ENCODE results near the gene TMEM128. TPM values are rescaled to one million over a fixed set of nuclear protein-coding genes. Genes with fewer than 3 reads are reported as not detected.

Gene TMEM128, protein sequence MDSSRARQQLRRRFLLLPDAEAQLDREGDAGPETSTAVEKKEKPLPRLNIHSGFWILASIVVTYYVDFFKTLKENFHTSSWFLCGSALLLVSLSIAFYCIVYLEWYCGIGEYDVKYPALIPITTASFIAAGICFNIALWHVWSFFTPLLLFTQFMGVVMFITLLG
- 10 to 100 TPM; 24.4 to 27.4 TPM for total RNA-seq

DNA sequence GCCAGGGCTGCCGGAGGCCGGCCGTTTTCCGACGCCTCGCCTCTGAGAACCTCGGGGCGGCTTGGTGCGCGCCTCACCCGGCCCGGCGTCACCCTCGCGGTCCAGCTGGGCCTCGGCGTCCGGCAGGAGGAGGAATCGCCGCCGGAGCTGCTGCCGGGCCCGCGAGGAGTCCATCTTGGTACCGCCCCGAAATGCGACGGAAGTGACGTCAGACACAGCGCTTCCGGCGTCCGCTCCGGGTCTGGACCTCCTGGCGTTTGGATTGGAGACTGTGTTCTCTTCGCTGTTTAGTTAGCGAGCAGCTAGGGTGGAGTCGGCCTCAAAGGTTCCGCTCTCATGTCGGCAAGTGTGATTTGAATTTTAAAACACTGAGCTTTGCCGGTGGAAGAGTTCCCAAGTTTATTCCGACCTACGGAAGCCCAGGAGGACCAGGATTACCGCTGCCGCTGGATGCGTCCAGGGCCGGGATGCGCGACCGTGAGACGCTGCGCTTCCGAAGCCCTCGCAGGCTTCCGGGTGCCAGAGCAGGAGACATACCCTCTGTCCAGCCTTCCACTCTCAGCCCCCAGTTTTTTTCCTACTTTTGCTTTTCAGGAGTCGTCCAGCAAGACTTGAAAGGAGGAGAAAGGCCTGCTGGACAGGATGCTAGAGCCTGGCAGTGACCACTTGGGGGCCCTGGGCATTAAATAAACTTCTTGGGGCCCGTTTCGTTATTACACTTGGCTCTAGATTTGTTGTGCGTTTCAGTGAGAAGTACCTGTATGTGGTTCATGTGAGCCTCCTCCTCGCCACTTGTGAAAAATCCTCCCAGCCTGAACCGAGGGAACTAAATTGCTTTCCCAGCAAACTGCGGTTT lies at the start of gene TMEM128:
TSS of gene TMEM128 (minus strand) at position 195 of the 856 bp plus-strand sequence. CDS start at position 174, 21 bp downstream.
- peaks cover 11 to 19% of the 10 kb centered on the region in 2 donors for H3K4me1 ChIP-seq (ENCODE audit: control insufficient read depth in 1 of 2, low read depth in 2 of 2)
- peak; percentile 98 for ATAC-seq (ENCODE audit: insufficient number of reproducible peaks, low FRiP score, low read depth)
- peak within 1 kb of the TSS; percentile 94 to 98 for H3K27ac ChIP-seq
- peaks cover 11% of the 10 kb centered on the region for H3K36me3 ChIP-seq
- no peaks in the 10 kb centered on the region for H3K27me3 ChIP-seq (replicated peaks; ENCODE audit: insufficient read depth)
- peak; percentile 70 for DNase-seq (ENCODE audit: low spot score)
- no peaks in the 10 kb centered on the region for H3K9me3 ChIP-seq
- TF ChIP-seq, protein P1, sequence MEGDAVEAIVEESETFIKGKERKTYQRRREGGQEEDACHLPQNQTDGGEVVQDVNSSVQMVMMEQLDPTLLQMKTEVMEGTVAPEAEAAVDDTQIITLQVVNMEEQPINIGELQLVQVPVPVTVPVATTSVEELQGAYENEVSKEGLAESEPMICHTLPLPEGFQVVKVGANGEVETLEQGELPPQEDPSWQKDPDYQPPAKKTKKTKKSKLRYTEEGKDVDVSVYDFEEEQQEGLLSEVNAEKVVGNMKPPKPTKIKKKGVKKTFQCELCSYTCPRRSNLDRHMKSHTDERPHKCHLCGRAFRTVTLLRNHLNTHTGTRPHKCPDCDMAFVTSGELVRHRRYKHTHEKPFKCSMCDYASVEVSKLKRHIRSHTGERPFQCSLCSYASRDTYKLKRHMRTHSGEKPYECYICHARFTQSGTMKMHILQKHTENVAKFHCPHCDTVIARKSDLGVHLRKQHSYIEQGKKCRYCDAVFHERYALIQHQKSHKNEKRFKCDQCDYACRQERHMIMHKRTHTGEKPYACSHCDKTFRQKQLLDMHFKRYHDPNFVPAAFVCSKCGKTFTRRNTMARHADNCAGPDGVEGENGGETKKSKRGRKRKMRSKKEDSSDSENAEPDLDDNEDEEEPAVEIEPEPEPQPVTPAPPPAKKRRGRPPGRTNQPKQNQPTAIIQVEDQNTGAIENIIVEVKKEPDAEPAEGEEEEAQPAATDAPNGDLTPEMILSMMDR (IDR thresholded peaks at IDR 0.05) = peak; percentile 31
- H3K4me3 ChIP-seq = peak within 1 kb of the TSS; percentile 91

DNA sequence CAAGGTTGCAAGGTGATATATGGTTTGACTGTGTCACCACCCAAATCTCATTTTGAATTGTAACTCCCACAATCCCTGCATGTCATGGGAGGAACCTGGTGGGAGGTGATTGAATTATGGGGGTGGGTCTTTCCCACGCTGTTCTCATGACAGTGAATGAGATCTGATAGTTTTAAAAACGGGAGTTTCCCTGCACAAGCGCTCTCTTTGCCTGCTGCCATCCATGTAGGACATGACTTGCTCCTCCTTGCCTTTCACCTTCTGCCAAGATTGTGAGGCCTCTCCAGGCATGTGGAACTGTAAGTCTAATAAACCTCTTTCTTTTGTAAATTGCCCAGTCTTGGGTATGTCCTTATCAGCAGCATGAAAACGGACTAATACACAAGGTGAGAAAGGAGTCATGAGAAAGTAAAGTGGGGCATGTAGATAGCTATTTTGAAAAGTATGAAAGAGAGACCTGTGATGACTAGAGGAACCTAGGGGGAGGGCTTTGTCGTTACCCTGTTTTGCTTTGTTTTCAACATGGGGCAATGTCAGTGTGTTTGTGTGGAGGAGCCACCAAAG lies 48.3 kb upstream of the TMEM128 start:
- H3K9me3 ChIP-seq = no peaks in the 10 kb centered on the region
- no peak overlapping the region for H3K27ac ChIP-seq
- peaks cover 2 to 4% of the 10 kb centered on the region in 2 donors for H3K4me1 ChIP-seq (ENCODE audit: control insufficient read depth in 1 of 2, low read depth in 2 of 2)
- TF ChIP-seq, protein P1 (IDR thresholded peaks at IDR 0.05) = no peak
- H3K4me3 ChIP-seq = no peak overlapping the region
- DNase-seq (ENCODE audit: low spot score) (no peak), ATAC-seq (ENCODE audit: insufficient number of reproducible peaks, low FRiP score, low read depth) (no peak)
- no peaks in the 10 kb centered on the region for H3K27me3 ChIP-seq (replicated peaks; ENCODE audit: insufficient read depth)
- H3K36me3 ChIP-seq = no peaks in the 10 kb centered on the region

DNA sequence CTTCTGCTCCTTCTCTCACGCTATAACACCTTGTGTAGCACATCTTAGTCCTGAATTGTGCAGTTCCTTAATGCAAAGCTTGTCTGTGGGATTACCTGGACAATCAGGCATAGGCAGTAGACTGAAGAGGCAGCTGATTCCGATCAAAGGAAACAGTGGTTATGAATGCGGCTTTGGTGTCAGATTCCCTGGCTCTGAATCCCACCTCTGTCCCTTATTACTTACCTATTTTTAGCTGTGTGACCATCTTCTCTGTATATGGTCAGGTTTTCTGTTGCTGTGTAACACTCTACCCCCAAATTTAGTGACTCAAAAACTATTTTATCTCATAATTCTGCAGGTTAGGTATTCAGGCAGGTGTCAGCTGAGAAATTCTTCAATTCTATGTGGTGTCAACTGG lies 45.3 kb upstream of the TMEM128 start:
- H3K36me3 ChIP-seq = no peaks in the 10 kb centered on the region
- H3K9me3 ChIP-seq = no peaks in the 10 kb centered on the region
- DNase-seq (ENCODE audit: low spot score) (no peak), ATAC-seq (ENCODE audit: insufficient number of reproducible peaks, low FRiP score, low read depth) (no peak)
- H3K27ac ChIP-seq = no peak overlapping the region
- no peak overlapping the region for H3K4me3 ChIP-seq
- H3K27me3 ChIP-seq (replicated peaks; ENCODE audit: insufficient read depth) = no peaks in the 10 kb centered on the region
- peaks cover 17 to 22% of the 10 kb centered on the region in 2 donors for H3K4me1 ChIP-seq (ENCODE audit: control insufficient read depth in 1 of 2, low read depth in 2 of 2)
- TF ChIP-seq, protein P1 (IDR thresholded peaks at IDR 0.05) = no peak

DNA sequence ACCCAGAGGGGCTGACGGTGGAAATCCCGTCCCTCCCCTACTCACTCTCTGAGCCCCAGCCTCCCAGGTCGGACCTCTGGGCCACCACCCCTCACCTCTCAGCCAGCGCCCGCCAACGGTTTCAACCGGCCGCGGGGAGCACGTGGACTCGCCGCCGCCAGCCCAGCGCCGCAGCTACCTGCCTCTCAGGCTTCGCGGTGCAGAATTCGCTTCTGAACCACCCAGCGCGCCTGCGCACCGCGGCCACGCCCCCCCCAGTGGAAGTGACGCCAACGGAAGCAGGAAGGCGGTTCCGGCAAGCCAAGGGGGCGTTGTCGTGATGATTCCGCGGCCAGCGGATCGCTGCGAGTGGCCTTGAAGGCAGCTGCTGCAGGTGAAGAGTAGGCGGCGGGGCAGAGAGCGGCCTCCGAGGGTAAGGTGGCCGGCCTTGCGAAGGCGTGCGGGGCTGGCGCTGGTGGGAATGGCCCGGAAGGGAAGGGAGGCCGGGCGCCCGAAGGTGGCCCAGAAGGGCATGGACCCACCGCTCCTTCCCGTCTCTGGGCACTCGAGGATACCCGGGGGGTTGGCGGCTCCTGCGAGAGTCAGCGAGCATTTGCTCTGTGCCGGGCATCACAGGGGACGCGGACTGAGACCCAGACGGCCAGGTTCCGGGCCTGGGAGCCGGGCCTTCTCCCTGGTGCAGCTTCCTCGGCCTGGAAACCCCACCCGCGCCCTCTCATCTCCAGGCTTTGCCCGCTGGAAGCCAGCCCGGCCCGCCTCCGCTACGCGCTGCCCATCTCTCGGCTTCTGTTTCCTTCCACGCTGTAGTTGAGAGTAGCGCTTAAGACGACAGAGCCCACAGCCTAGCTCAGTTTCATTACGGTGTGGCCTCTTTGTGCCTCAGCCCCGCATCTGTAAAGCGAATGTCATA lies 42.2 kb upstream of the TMEM128 start, which contains the start of the genes LYAR and ZBTB49:
TSS of gene LYAR (minus strand) at position 214 of the 910 bp plus-strand sequence. CDS start 6,412 bp downstream, outside the sequence.
TSS of gene ZBTB49 (plus strand) at position 311 of the 910 bp plus-strand sequence. CDS start 9,695 bp downstream, outside the sequence.
- peak; percentile 62 for DNase-seq (ENCODE audit: low spot score)
- Histone ChIP-seq H3K36me3 (peaks cover under 1% of the 10 kb centered on the region), H3K4me1 (ENCODE audit: control insufficient read depth in 1 of 2, low read depth in 2 of 2) (peaks cover 17 to 22% of the 10 kb centered on the region in 2 donors), H3K4me3 (peak within 1 kb of the TSS; percentile 84), H3K9me3 (no peaks in the 10 kb centered on the region), H3K27me3 (replicated peaks; ENCODE audit: insufficient read depth) (no peaks in the 10 kb centered on the region), H3K27ac (peak within 1 kb of the TSS; percentile 57 to 66)
- TF ChIP-seq, protein P1 (IDR thresholded peaks at IDR 0.05) = no peak
- ATAC-seq (ENCODE audit: insufficient number of reproducible peaks, low FRiP score, low read depth) = peak; percentile 72
